ENCODE measurements around the gene RELL1. TPM values are rescaled to one million over a fixed set of nuclear protein-coding genes. Genes with fewer than 3 reads are reported as not detected.

The RELL1 gene
- 48.1 TPM for total RNA-seq

GRCh38 chr4:37686373-37687193, at the start of gene RELL1:
TSS of gene RELL1 (minus strand) at chr4:37686376. CDS start at chr4:37686287, 89 bp downstream.
- DNase-seq = peak; percentile 99

GRCh38 chr4:37735578-37735977, 49.4 kb upstream of the RELL1 start:
- DNase-seq = no peak

- no peak for DNase-seq
Measured at GRCh38 chr4:37734989-37735388, 48.8 kb upstream of the RELL1 start.

GRCh38 chr4:37733240-37733867, 47.2 kb upstream of the RELL1 start:
- DNase-seq = no peak

- DNase-seq = no peak
Measured at GRCh38 chr4:37732526-37733186, 46.5 kb upstream of the RELL1 start.

GRCh38 chr4:37729649-37730004, 43.5 kb upstream of the RELL1 start:
- no peak for DNase-seq

GRCh38 chr4:37728064-37728463, 41.9 kb upstream of the RELL1 start:
- DNase-seq = no peak

- no peak for DNase-seq
Measured at GRCh38 chr4:37727635-37728034, 41.5 kb upstream of the RELL1 start.

- DNase-seq = no peak
Measured at GRCh38 chr4:37726666-37727065, 40.5 kb upstream of the RELL1 start.

GRCh38 chr4:37725718-37726117, 39.5 kb upstream of the RELL1 start:
- no peak for DNase-seq

- DNase-seq = no peak
Measured at GRCh38 chr4:37723067-37723466, 36.9 kb upstream of the RELL1 start.

- no peak for DNase-seq
Measured at GRCh38 chr4:37721995-37722638, 35.9 kb upstream of the RELL1 start.

GRCh38 chr4:37719021-37719420, 32.8 kb upstream of the RELL1 start:
- no peak for DNase-seq

- DNase-seq = peak; percentile 82
Measured at GRCh38 chr4:37717576-37717975, 31.4 kb upstream of the RELL1 start.

GRCh38 chr4:37715889-37716402, 29.8 kb upstream of the RELL1 start:
- DNase-seq = no peak

GRCh38 chr4:37710491-37710890, 24.3 kb upstream of the RELL1 start:
- DNase-seq = no peak

GRCh38 chr4:37706032-37706431, 19.9 kb upstream of the RELL1 start:
- DNase-seq = no peak

GRCh38 chr4:37705571-37705970, 19.4 kb upstream of the RELL1 start:
- no peak for DNase-seq

- no peak for DNase-seq
Measured at GRCh38 chr4:37699868-37700481, 13.8 kb upstream of the RELL1 start.

- no peak for DNase-seq
Measured at GRCh38 chr4:37697566-37697965, 11.4 kb upstream of the RELL1 start.

- no peak for DNase-seq
Measured at GRCh38 chr4:37693450-37694190, 7.4 kb upstream of the RELL1 start.
